Stimulated activated CD4-positive, alpha-beta T cell treated with anti-CD3 and anti-CD28 coated beads, TNF-alpha, amount 100 ng/mL, for 4 hours (primary cell): ENCODE data around the gene EPHA7.

Source experiments
- DNase-seq, 3 experiments: peaks; one replicate each; pipeline ENCODE4 v3.0.0-alpha.2; 2020; ENCODE audit warnings: low read depth in 3 of 3

Gene EPHA7

GRCh38 chr6:93248631-93249030 is 170.7 kb downstream of the EPHA7 start:
- no peak for DNase-seq

GRCh38 chr6:93243231-93243778 is 176.1 kb downstream of the EPHA7 start:
- no peak for DNase-seq

GRCh38 chr6:93242049-93242448 is 177.3 kb downstream of the EPHA7 start:
- no peak for DNase-seq

GRCh38 chr6:93238632-93239031 is 180.7 kb downstream of the EPHA7 start:
- DNase-seq = no peak

GRCh38 chr6:93235775-93236174 is 183.6 kb downstream of the EPHA7 start:
- DNase-seq = no peak

- no peak for DNase-seq
These were observed 192.5 kb downstream of the EPHA7 start for GRCh38 chr6:93226822-93227221.

- DNase-seq = no peak
These were observed 197.1 kb downstream of the EPHA7 start for GRCh38 chr6:93222071-93222851.

GRCh38 chr6:93219447-93219846 is 199.9 kb downstream of the EPHA7 start:
- no peak for DNase-seq

- DNase-seq = no peak
These were observed 201.3 kb downstream of the EPHA7 start for GRCh38 chr6:93218096-93218495.

- no peak for DNase-seq
These were observed 206.3 kb downstream of the EPHA7 start for GRCh38 chr6:93213028-93213427.

GRCh38 chr6:93210908-93211307 is 208.5 kb downstream of the EPHA7 start:
- no peak for DNase-seq

GRCh38 chr6:93209358-93209757 is 210.0 kb downstream of the EPHA7 start:
- DNase-seq = no peak

- no peak for DNase-seq
These were observed 222.9 kb downstream of the EPHA7 start for GRCh38 chr6:93196406-93196970.

- no peak for DNase-seq
These were observed 224.9 kb downstream of the EPHA7 start for GRCh38 chr6:93194480-93194879.

GRCh38 chr6:93193868-93194267 is 225.5 kb downstream of the EPHA7 start:
- no peak for DNase-seq
